Heart right ventricle (tissue), 16 donors: ENCODE results near the gene DIP2C. TPM values are rescaled to one million over a fixed set of nuclear protein-coding genes. Genes with fewer than 3 reads are reported as not detected.

ENCODE experiments used
- ATAC-seq, 8 donors: fragments of 200-7000 bp; cut with Tn5 transposase; one replicate each; pipeline ENCODE4 v1.9.1; 2020; ENCODE audit warnings: mild to moderate bottlenecking in 8 of 8, moderate library complexity in 8 of 8, moderate number of reproducible peaks in 1 of 8
- DNase-seq, 2 donors: peaks; one replicate each; pipeline ENCODE4 v3.0.0-alpha.2; 2020
- H3K27ac ChIP-seq, 10 donors: fragments of 200-600 bp; sonication (generic) in 2 of 10; one replicate each; pipeline versions ENCODE4 v1.5.0 to v1.8.0; 2020 to 2022; ENCODE audit warnings: mild to moderate bottlenecking in 3 of 10
- H3K27me3 ChIP-seq, 7 donors: fragments of 200-600 bp; one replicate each; pipeline ENCODE4 v1.8.0; 2021 to 2022; ENCODE audit warnings: mild to moderate bottlenecking in 2 of 7
- H3K36me3 ChIP-seq, 9 donors: fragments of 200-600 bp; sonication (generic) in 1 of 9; one replicate each; pipeline versions ENCODE4 v1.5.0 to v1.8.0; 2020 to 2022; ENCODE audit warnings: mild to moderate bottlenecking in 2 of 9
- H3K4me1 ChIP-seq, 9 donors: fragments of 200-600 bp; sonication (generic) in 1 of 9; one replicate each; pipeline versions ENCODE4 v1.5.0 to v1.8.0; 2020 to 2022; ENCODE audit warnings: mild to moderate bottlenecking in 4 of 9
- H3K4me3 ChIP-seq, 10 donors: fragments of 200-600 bp; sonication (generic) in 2 of 10; one replicate each; pipeline versions ENCODE4 v1.5.0 to v1.8.0; 2020 to 2022; ENCODE audit warnings: mild to moderate bottlenecking in 7 of 10, moderate library complexity in 2 of 10
- H3K9me3 ChIP-seq, 11 donors: fragments of 200-600 bp in 10 of 11; sonication (generic) in 2 of 11; one replicate each; pipeline versions ENCODE4 v1.5.0 to v1.8.0; 2013 to 2022; ENCODE audit warnings: mild to moderate bottlenecking in 2 of 11, control low read depth in 1 of 11, moderate library complexity in 1 of 11
- WGBS, 2 donors: extraction: QIAGEN DNeasy Blood & Tissue Kit; methylation state at CpG; one replicate each; pipeline ENCODE4 v1.1.7; 2013; ENCODE audit warnings: inconsistent platforms in 1 of 2; 5-methylcytosine and 5-hydroxymethylcytosine counted together
- intact Hi-C, 10 donors: fragments of 100-400 bp; cut with DNase I; formaldehyde crosslinking; loops; one replicate each; pipeline versions ENCODE4 v1.11.1 to v1.14.2; 2022
- polyA plus RNA-seq, 2 donors: library from polyadenylated mRNA; stranded (reverse); fragments of 200-250 nt; gene quantifications; one replicate each; pipeline ENCODE4 v1.2.3, GENCODE V29; 2013
- total RNA-seq, 10 donors: library from RNA; stranded (reverse); fragmentation: NEBNext Ultra II Directional in 3 of 10; extraction: Animal tissue kit (Norgen Biotek cat#: 25700) in 3 of 10; gene quantifications; one replicate each; pipeline versions ENCODE4 v1.2.1 to v1.2.4, GENCODE V29; 2021 to 2023
- TF ChIP-seq, protein P1 (sequence below), 9 donors: fragments of 200-600 bp; sonication (generic) in 2 of 9; IDR thresholded peaks; one replicate each; pipeline versions ENCODE4 v1.5.0 to v1.8.0; 2021 to 2022; ENCODE audit warnings: antibody characterized with exemption in 9 of 9, mild to moderate bottlenecking in 5 of 9, moderate library complexity in 1 of 9
- donor health status: Arrhythmogenic right ventricular cardiomyopathy.
- donor health status: ischemic (EF 13 %, LVEDD 7.1; RV severe dilation, severe dysfunction).
- donor health status: healthy with polysubstance abuse.
- donor health status: DM: no; HTN: yes; CAD: no.
- donor health status: DM: no; HTN: no; CAD: no.
- donor health status: ischemic (EF 25% LVEDD 6.9; RV normal size, moderate dysfunction).
- donor health status: ischemic (EF 25% LVEDD 5.7; RV mildly dilated, moderate dysfunction).
- donor health status: healthy.
- donor health status: DM: yes; HTN: yes; CAD: no.
- donor health status: Ischemic cardiomyopathy.
- donor health status: ischemic (EF 35%, LVEDD 5.7; RV mildly dilated, moderate dysfunction).
- donor health status: nonischemic (EF 11% LVEDD 7.7; RV severe dilation, severe dysfunction).
- donor health status: DM: yes; HTN: yes; CAD: no.
- donor health status: PGD.
- donor health status: ischemic (EF 29% LVEDD 5.4; RV normal size, mild dysfunction).
- donor health status: nonischemic (EF 23%, LVEDD 6.1; RV moderate dilation, normal function).

DIP2C gene
- total and polyA plus RNA-seq, 12 donors: 7.1 to 48.2 (median 33.7) TPM

- H3K9me3 ChIP-seq: no peaks in the 10 kb centered on the region
- intact Hi-C loops: no loop called here
- ATAC-seq (peak in 1 of 8 donors; percentile 15), DNase-seq (no peak)
- TF ChIP-seq, protein P1, sequence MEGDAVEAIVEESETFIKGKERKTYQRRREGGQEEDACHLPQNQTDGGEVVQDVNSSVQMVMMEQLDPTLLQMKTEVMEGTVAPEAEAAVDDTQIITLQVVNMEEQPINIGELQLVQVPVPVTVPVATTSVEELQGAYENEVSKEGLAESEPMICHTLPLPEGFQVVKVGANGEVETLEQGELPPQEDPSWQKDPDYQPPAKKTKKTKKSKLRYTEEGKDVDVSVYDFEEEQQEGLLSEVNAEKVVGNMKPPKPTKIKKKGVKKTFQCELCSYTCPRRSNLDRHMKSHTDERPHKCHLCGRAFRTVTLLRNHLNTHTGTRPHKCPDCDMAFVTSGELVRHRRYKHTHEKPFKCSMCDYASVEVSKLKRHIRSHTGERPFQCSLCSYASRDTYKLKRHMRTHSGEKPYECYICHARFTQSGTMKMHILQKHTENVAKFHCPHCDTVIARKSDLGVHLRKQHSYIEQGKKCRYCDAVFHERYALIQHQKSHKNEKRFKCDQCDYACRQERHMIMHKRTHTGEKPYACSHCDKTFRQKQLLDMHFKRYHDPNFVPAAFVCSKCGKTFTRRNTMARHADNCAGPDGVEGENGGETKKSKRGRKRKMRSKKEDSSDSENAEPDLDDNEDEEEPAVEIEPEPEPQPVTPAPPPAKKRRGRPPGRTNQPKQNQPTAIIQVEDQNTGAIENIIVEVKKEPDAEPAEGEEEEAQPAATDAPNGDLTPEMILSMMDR (IDR thresholded peaks at IDR 0.05): no peak
- peaks cover 0 to 35% (median 0%) of the 10 kb centered on the region in 9 donors for H3K36me3 ChIP-seq
- 37 to 52% methylated on average over 7 of the region's 7 CpGs for WGBS, 2 donors
- H3K27me3 ChIP-seq: no peaks in the 10 kb centered on the region
- peak overlapping the region in 1 of 10 donors; percentile 48 for H3K4me3 ChIP-seq
- H3K27ac ChIP-seq: peak overlapping the region in 4 of 10 donors; percentile 62 to 75 (median 70)
- H3K4me1 ChIP-seq: peaks cover 3 to 48% (median 21%) of the 10 kb centered on the region in 9 donors
Measured at GRCh38 chr10:485776-486175, 203.7 kb downstream of the DIP2C start.

DNA sequence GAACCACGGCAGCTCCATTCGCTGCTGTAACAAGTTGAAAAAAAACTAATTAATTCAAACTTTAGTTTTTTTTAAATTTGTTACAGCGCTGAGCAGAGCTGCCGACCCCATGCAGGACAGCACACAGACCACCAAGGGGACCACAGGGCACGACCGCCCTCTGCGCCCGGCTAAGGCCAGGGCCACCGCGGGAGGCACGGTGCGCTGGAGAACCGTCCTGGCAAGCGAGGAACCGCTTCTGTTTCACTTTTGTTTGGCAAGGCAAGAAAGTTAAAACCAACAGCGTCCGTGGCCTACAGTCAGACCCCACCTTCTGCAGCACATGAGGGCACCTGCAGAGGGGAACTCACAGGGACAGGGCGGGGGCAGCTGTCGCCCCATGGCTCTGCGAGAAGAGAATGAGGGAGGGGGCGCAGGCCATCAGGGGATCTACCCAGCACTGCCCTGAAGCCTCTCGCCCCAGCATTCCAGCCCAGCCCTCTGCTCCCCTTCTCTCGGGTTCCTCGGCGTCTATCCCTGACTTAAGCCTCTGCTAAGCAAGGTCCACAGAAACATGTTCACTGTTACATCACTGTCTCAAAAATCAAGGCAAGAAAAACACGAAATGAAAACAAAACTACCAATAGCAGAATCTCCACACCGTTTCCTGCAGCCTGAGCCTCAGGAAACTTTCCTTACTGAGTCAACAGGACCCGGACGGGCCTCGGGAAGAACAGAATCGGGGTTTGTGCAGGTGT, 204.4 kb downstream of the DIP2C start:
- Histone ChIP-seq H3K27ac (peak overlapping the region in 9 of 10 donors; percentile 61 to 80 (median 69)), H3K36me3 (peaks cover 0 to 35% (median 0%) of the 10 kb centered on the region in 9 donors), H3K27me3 (no peaks in the 10 kb centered on the region), H3K4me1 (peaks cover 3 to 43% (median 18%) of the 10 kb centered on the region in 9 donors), H3K4me3 (peak overlapping the region in 9 of 10 donors; percentile 17 to 63 (median 51)), H3K9me3 (no peaks in the 10 kb centered on the region)
- WGBS, 2 donors: 75 to 78% methylated on average over 31 of the region's 31 CpGs
- intact Hi-C loops: no loop called here
- TF ChIP-seq, protein P1 (IDR thresholded peaks at IDR 0.05): no peak
- DNase-seq (no peak), ATAC-seq (peak in 6 of 8 donors; percentile 21 to 50 (median 28))

DNA sequence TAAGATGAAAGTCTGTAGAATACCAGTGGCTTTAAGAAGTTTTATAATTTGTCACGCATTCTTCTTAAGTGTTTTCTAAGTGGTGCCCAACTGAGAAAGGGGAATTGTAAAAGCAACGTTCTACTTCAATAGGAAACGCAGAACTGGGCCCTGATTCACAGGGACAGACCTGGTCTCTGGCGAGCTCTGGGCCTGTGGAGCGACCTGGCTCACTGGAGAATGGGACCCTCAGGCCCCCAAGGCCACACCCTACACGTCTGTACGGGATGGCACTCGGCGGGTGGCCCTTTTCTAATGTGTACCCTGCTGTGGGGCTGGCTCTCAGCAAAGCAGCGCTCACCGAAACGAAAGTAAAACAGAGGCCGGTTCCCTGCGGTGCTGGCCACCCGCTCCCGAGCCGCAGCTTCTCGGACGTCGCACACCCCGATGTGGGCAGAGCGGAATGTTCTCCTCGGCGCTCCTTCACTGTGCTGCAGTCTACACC, 205.0 kb downstream of the DIP2C start:
- Histone ChIP-seq H3K4me1 (peaks cover 3 to 42% (median 18%) of the 10 kb centered on the region in 9 donors), H3K4me3 (peak overlapping the region in 9 of 10 donors; percentile 17 to 63 (median 51)), H3K36me3 (peaks cover 0 to 35% (median 0%) of the 10 kb centered on the region in 9 donors), H3K27me3 (no peaks in the 10 kb centered on the region), H3K27ac (peak overlapping the region in 9 of 10 donors; percentile 61 to 80 (median 69)), H3K9me3 (no peaks in the 10 kb centered on the region)
- no peak for DNase-seq
- intact Hi-C loops: no loop called here
- ATAC-seq: peak in 6 of 8 donors; percentile 22 to 60 (median 50)
- TF ChIP-seq, protein P1 (IDR thresholded peaks at IDR 0.05): no peak
- WGBS, 2 donors: 63 to 66% methylated on average over 24 of the region's 24 CpGs

GRCh38 chr10:483261-483660, 206.2 kb downstream of the DIP2C start:
- H3K4me1 ChIP-seq: peaks cover 3 to 30% (median 18%) of the 10 kb centered on the region in 9 donors
- H3K27me3 ChIP-seq: no peaks in the 10 kb centered on the region
- WGBS, 2 donors: 81 to 85% methylated on average over 19 of the region's 19 CpGs
- no peaks in the 10 kb centered on the region for H3K9me3 ChIP-seq
- H3K27ac ChIP-seq: no peak overlapping the region
- no peak overlapping the region for H3K4me3 ChIP-seq
- TF ChIP-seq, protein P1 (IDR thresholded peaks at IDR 0.05): no peak
- intact Hi-C loops: no loop called here
- peak in 1 of 8 donors; percentile 34 for ATAC-seq
- H3K36me3 ChIP-seq: peaks cover 0 to 35% (median 0%) of the 10 kb centered on the region in 9 donors
- DNase-seq: peak in 1 of 2 donors; percentile 50
